ENCODE data around the gene AUTS2. TPM values are rescaled to one million over a fixed set of nuclear protein-coding genes. Genes with fewer than 3 reads are reported as not detected.

Gene AUTS2
- total RNA-seq, 1 donor from 2014 or later, result 10.3 TPM

DNA sequence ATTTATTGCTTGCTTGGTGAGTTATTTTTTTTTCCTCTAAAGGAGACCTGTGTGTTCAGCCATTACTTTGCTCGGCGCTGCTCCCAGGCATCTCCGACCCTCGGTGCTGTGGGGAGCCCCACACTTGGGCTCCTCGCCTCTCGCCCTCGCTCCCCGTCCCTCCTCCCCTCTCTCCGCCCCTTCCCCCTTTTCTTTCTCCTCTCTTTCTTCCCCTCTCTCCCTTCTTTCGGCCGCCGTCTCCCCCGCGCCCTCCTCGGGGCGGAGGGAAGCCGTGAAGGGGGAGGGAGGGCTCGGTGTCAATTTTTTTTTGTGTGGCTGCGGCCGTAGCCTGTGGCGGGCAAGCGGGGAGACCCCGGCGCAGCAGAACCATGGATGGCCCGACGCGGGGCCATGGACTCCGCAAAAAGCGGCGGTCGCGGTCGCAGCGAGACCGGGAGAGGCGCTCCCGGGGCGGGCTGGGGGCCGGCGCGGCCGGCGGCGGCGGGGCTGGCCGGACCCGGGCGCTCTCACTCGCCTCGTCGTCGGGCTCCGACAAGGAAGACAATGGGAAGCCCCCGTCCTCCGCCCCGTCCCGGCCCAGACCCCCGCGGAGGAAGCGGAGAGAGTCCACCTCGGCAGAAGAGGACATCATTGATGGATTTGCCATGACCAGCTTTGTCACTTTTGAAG, 1.1 kb downstream of the AUTS2 start:
- no peak for DNase-seq (ENCODE audit: low spot score)
- intact Hi-C loops (cut with DNase I), result no loop called here

DNA sequence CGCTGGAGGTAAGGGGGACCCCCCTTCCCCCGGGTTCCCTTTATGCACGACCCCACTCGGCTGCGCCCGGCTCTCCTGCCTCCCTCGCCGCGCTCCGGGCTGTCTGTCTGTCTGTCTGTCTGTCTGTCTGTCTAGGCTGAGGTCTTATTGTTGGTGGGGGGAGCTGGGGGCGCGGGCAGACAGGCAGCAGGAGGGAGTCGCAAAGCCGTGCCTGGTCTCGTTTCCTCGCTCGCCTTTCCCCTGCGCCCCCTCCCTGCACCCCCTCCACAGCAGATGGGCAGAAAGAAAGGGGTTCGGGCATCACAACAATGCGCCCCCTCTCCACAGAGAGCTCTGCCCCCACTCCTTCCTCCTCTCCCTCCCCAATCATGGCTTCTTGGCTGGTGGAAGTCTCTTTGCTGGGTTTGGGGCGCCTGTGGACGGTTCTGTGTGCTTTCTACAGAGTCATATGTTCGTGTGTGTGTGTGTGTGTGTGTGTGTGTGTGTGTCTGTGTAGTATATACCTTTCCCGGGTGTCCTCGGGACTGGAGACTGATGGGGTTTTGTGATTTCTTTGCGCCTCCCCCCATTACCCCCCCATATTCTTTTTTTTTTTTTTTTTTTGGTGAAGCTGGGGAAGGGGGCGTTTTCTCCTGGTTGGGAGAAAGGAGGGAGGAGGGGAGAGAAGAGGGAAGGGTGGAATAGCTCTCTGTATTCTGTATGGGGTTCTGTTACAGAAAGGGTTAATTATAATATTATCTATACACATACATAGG, 1.9 kb downstream of the AUTS2 start:
- intact Hi-C loops (cut with DNase I), result no loop called here
- DNase-seq (ENCODE audit: low spot score), result no peak

DNA sequence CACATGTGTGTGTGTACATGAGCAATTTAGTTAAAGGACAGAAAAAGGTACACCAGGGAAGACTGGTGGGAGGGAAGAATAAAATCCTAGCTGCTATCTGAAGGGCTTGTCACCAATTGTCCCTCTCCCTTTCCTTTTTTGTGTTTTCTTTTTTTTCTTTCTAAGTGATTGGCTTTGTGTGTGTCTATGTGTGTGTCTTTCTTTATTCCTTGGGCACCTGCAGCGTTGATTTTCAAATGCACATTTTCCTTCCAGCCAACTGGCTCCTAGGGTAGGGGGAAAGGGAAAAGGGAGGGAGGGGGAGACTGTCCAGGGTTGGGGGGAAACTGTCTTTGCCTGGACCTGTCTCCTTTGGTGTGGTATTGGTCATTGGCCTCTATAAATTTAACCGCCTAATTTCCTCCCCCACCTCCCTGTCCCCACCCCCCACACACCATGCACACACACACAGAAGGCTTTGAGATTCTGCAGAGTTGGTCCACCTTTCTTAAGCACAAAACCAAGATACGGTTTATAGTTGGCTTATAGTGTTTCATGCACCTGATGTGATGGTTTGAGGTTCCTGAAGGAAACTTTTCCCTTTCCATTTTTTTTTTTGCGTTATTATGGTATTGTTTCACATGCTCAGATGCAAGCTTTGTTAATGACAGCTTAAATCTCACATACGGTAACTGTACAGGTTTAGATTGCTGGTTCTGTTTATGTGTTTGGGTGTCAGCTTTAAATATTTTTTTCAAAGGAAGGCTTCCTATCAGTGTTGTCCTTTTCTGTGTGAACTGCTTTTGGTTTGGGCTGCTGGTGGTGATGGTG, 2.6 kb downstream of the AUTS2 start:
- intact Hi-C loops (cut with DNase I), result no loop called here
- no peak for DNase-seq (ENCODE audit: low spot score)

DNA sequence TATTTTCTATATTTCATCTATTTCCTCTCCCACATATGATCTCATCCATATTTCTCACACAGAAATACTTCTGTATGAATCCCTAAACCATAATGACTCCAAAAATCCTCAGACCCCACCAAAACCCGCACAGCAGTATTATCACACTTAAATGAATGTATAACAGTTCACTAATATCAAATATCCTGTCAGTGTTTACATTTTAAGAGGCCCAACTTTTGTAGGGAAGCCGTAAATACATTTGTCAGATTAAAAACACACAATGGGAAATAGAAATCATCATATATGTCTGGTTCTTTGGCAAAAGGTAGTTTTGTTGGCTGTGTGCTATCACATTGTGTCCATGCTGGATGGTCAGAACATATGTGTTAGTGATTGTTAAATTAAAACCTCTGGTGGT, 4.2 kb downstream of the AUTS2 start:
- intact Hi-C loops (cut with DNase I), result no loop called here

DNA sequence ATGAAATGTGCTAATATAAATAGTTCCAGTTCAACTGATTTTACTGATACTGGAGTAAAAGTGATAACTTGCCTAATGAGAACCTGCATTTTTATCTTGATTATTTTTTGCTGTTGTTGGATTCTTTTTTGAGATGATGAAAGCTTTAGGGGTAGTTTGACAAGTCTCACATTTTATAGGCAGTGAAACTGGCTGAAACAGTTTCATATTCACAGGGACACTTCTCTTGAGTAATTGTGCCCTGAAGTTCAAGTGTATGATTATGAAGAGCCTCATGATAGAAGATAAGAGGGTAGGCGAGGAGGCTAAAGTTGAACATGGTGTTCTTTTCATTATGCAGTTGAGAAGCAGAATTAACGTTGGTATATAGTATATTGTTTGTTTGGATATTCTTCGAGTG, 5.1 kb downstream of the AUTS2 start:
- no peak for DNase-seq (ENCODE audit: low spot score)
- intact Hi-C loops (cut with DNase I), result no loop called here

More for the DNA sequence above, 4.2 kb downstream of the AUTS2 start:
- no peak for DNase-seq (ENCODE audit: low spot score)

DNA sequence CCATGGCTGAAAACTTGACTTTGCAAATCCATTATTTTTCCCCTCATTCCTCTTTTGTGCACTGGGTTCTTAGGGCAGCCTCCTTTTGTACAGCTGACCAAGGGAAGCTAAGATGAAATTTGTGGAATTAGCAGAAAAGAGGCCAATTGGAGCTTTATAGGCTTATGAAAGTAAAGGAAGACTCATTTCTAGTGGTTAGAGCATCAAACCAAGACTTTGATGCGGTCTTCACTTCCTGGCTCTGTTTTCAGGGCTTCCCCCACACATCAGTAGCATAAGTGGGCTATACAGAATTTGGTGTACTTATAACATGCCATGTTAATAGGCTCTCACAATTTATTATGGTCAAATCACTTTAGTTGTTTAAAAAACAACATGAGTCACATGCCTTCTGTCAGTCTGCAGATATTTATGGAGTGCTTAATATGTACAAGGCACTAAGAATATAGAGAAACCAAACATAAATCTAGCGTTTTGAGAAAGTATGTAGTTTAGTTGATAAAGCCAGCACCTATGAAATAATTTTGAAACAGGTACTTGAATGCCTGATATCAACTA, 5.7 kb downstream of the AUTS2 start:
- DNase-seq (ENCODE audit: low spot score), result no peak
- intact Hi-C loops (cut with DNase I), result no loop called here

DNA sequence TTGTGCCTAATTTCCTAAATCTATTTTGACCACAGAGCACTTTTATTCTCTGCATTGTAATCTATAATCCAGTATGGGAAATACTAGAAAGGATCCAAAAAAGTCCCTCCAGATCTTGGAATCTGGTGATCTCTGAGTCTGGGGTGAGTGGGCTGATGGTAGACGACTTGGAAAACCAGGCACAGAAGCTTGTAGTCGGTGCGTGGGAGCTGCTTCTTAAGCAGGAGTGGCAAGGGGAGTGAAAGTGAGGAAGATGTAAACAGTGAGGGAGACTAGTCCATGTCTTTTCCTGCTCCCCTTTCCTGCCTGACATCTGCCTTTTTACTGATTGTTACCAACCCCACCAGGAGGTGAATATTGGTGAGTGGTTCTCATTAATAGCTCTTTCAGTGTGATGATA, 6.8 kb downstream of the AUTS2 start:
- intact Hi-C loops (cut with DNase I), result no loop called here
- no peak for DNase-seq (ENCODE audit: low spot score)

DNA sequence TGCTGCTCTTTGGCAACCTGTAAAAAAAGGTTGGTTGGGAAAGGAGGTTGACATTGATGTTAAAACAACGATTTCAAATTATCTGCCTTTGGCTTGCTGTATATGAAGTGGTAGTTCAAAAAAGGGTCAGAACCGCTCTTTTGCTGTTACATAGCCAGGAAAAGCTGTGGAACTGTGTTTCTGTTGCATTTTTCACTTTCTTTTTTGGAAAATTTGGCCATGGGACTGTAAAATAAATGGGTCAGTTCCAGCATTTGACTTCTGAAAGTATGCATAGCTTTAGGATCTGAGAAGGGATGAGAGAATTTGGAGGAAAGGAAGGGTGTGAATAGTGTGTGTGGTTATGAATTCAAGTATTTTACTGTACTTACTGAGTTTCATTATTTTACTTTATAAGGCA, 7.3 kb downstream of the AUTS2 start:
- DNase-seq (ENCODE audit: low spot score), result no peak
- intact Hi-C loops (cut with DNase I), result no loop called here

DNA sequence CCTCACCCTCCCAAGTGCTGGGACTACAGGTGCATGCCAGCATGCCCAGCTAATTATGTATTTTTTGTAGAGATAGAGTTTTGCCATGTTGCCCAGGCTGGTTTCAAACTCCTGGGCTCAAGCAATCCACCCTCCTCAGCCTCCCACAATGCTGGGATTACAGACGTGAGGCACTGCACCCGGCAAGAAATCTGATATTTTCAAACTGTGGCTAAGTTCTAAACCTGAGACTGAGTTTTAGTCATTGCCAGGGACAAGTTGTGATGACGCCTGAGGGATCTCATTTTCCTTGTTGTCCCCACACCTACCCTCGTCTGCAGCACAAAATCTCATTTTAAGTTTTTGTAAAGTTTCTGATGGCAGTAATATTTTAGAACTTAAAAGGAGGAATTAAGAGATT, 9.8 kb downstream of the AUTS2 start:
- intact Hi-C loops (cut with DNase I), result no loop called here

DNA sequence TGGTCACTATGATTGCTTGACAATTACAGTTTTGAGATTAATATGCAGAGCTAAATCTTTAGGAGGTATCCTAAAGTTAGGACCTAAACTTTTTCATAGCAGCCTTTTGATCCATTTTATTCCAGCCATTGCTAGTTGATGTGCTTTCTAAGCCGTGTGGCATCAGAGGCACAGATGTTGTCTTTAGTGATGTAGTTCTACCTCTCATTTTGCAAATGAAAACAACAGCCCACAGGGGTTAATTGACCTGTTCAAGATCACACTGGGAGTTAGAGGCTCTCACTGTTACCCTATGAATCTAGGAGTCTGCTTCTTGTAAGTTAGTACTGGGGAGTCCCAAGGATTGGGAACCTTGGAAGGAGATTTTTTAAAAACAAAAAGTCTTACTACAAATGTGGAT, 10.6 kb downstream of the AUTS2 start:
- no peak for DNase-seq (ENCODE audit: low spot score)
- intact Hi-C loops (cut with DNase I), result no loop called here

More for the DNA sequence above, 9.8 kb downstream of the AUTS2 start:
- DNase-seq (ENCODE audit: low spot score), result no peak

DNA sequence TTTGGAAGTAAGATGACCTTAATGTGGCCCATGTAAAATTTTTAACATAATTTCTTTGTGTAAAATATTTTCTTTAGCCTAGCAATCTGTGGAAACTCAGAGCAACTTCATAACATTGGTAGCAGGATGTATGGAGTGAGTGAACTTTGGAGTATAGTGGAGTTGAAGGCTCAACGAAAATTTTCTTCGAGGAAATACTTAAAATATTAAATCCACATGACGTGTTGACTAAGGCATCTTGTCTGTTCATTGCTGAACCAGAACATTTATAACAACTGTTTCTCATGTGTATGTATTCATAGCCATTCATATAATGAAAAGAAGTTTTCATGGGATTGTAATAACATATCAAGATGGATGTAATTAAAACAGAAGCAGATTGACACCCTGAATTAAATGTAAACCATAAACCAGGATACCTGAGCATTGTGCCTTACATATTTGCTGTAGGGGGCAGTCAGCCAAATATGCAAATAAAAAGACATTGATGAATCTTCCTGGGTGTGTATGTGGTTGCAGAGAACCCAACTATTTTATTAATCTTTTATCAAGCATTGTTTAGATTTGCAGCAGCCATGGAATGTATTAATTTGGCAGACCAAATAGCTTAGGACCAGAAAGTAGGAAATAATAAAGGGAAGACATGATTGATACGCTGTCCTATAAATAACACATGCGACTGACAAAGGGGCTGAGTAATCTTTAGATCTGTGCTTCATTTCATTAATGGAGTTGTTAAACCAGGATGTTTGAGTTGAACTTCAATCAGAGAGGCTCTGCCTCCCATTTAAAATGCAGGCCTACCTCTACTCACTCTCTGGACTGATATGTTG, 11.5 kb downstream of the AUTS2 start:
- DNase-seq (ENCODE audit: low spot score), result no peak
- intact Hi-C loops (cut with DNase I), result no loop called here

DNA sequence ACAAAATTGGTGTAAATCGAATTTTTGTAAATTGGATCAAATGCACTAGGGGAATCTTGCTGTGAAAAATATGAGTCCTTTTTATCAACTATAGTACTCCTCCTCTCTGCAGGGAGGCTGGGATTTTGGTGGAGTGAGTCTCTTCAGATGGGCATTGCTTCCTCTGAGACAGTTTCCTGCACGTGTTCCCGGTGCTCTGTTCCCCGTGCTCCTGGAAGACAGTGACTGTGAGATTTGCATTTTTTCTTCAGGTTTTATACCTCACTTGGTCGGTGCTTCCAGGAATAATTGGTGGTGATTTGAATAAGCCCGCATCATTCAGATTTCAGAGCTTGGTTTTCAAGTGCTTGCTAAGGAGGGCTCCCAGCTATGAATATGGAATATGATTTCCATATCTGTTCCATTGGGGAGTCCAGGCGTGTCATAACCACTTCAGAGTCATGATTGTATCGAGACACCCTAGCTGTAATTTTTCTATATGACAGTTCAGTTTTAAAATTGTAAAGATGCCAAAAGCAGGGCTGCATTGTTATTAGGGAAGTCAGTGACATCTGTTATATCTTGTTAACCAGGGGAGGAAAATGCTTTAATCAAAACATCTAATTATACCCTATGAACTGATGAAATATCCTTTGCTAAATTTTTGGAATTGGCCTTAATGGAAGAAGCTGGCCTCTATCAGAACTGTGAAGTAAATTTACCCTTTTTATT, 12.3 kb downstream of the AUTS2 start:
- intact Hi-C loops (cut with DNase I), result no loop called here
- DNase-seq (ENCODE audit: low spot score), result no peak

DNA sequence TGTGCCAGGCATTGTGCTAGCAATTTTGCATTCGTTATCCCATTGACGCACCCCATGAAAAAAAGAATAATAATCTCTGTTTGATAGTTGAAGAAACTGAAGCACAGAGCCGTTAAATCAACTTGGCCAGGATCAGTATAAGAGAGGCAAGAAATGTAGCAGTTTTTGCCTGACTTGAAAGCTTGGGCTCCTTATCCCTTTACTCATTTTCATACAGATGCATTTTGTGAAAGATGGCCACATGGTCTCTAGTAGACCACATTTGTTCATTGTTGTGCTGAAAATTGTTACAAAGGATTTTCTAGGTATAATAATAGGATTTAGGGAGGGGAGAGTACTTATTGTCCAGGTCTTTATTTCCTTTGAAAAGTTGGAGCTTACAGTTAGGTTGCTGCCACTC, 14.7 kb downstream of the AUTS2 start:
- no peak for DNase-seq (ENCODE audit: low spot score)
- intact Hi-C loops (cut with DNase I), result no loop called here

DNA sequence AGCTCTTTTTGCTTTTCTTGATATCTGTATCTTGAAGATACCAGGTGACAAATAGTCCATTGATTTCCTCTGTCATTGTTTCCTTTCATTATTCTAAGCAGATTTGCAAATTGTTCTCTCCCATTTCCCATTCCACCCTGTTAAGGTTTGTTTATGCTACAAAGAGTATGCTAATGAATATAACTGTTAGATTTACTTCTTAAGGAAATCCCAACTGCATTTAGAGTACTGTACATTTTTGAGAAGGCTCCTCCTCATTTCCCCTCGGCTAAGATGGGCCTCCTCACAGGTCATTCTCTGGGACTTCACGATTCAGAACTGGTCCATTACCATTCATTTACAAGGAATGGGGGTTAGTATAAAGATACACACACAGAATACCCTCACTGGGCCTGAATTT, 15.6 kb downstream of the AUTS2 start:
- no peak for DNase-seq (ENCODE audit: low spot score)
- intact Hi-C loops (cut with DNase I), result no loop called here

DNA sequence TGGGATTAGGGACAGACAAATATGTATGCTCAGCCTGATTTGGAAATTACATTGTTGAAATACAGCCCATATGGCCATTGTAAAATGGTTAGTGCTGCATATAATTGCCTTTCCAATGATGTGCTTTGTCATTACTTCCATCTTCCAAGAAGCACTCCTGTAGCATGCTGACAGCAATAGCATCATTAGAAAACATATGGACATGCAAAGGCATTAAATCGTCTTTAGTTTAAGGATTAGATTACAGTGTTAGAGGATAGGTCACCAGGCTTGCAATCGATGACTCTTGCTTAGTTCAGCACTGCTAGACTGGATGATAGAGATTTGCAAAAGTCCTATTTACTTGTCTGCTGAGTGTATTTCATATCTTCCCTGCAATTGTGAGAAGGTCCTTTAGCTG, 17.4 kb downstream of the AUTS2 start:
- no peak for DNase-seq (ENCODE audit: low spot score)
- intact Hi-C loops (cut with DNase I), result no loop called here

DNA sequence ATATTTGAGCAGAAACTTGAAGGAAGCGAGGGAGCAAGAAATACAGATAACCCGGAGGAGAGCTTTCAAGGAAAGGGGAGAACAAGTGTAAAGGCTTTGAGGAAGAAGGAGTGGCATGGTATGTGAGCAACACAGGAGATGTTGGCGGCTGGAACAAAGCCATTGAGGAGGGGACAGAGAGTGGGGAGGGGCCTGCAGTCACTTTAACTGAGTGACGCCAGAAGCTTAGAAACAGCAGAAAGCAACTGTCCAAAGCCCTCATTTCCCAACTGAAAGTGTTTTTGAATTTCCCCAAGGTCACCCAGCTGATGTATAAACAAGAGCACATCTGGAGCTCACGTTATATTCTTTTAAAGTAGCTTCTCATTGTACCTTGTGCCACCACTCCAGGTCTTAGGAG, 19.1 kb downstream of the AUTS2 start:
- no peak for DNase-seq (ENCODE audit: low spot score)
- intact Hi-C loops (cut with DNase I), result no loop called here

DNA sequence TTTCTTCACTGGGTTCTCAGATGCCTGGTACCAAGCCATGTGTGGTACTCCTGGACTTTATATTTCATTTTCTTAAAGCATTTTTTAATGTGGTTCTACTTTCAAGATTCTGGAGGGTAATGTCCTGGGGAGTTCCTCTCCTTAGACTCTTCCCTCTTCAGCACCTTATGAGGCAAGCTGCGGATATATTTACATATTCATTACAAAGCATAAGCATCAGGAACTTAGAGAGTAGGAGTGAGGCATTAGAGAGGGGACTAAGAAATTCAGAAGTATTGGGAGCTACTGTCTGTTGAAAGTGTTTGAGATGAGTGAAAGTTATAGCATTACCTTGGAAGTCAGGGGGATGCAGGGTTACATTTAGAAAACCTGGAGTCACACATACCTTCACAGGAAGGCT, 20.8 kb downstream of the AUTS2 start:
- DNase-seq (ENCODE audit: low spot score), result no peak
- intact Hi-C loops (cut with DNase I), result no loop called here

DNA sequence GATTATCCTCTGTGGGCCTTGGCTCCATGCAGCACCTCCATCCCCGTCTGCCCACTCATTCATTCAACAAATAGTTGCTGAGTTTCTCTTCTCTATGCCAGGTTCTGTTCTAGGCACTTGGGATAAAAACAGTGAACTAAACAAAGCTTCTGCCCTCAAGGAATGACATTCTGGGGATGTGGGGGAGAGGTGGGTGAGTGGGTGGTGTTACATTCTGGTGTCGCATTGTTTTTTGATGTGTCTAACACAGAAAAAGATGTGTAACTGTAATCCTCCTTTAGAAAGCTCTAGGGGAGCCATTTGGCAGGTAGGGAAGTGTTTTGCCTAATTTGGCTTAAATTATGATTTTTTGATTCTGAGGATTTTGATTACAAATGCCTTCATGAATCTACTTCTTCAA, 21.4 kb downstream of the AUTS2 start:
- no peak for DNase-seq (ENCODE audit: low spot score)
- intact Hi-C loops (cut with DNase I), result no loop called here

DNA sequence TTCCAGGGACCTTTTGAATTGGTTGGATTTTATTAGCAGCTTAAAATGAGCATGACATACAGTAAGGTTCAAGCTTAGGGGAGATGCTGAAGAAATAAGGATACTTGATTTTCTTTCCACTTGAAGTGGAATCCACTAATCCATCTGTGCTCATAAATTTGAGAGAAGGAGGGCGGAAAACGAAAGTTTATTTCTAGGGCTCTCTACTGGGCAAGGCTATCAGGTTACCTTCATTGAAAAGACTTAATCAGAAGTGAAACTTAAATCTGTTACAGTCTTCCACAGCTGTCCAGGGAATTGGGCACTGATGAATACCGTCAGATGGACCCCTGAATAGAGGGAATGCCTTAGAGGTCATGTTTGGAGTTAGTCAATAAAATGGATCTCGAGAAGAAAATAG, 21.8 kb downstream of the AUTS2 start:
- intact Hi-C loops (cut with DNase I), result no loop called here
- no peak for DNase-seq (ENCODE audit: low spot score)

Data from cardiac septum (tissue), 1 donor.